Smooth muscle cell (in vitro differentiated cells): ENCODE results near the gene MKI67. TPM values are rescaled to one million over a fixed set of nuclear protein-coding genes. Genes with fewer than 3 reads are reported as not detected.

ENCODE experiments used
- DNase-seq: peaks from one replicate; lab custom pipeline; 2025; ENCODE audit not compliant: unreplicated experiment; lab: John Stamatoyannopoulos, UW
- H2AFZ ChIP-seq: fragments of 200-600 bp; sonication (generic); 2 replicates; pipeline ENCODE4 v1.6.0; 2016; ENCODE audit warnings: antibody characterized with exemption, low read depth, mild to moderate bottlenecking
- H3F3A ChIP-seq: fragments of 200-600 bp; sonication (generic); 2 replicates; pipeline ENCODE4 v1.6.0; 2017; ENCODE audit warnings: antibody characterized with exemption, low read depth
- H3K27ac ChIP-seq: fragments of 200-600 bp; sonication (generic); 2 replicates; pipeline ENCODE4 v1.5.1; 2016; ENCODE audit warnings: low read depth, mild to moderate bottlenecking
- H3K27me3 ChIP-seq: fragments of 200-600 bp; sonication (generic); 2 replicates; pipeline ENCODE4 v1.6.1; 2016; ENCODE audit warnings: low read depth, mild to moderate bottlenecking
- H3K36me3 ChIP-seq: fragments of 200-600 bp; sonication (generic); 2 replicates; pipeline ENCODE4 v1.5.1; 2016; ENCODE audit warnings: low read depth
- H3K4me1 ChIP-seq: fragments of 200-600 bp; sonication (generic); 2 replicates; pipeline ENCODE4 v1.5.1; 2016; ENCODE audit warnings: low read depth
- H3K4me2 ChIP-seq: fragments of 200-600 bp; sonication (generic); 2 replicates; pipeline ENCODE4 v1.6.0; 2016; ENCODE audit warnings: mild to moderate bottlenecking
- H3K4me3 ChIP-seq: fragments of 200-600 bp; sonication (generic); 2 replicates; pipeline ENCODE4 v1.5.1; 2016; ENCODE audit warnings: mild to moderate bottlenecking
- H3K79me2 ChIP-seq: fragments of 200-600 bp; sonication (generic); 2 replicates; pipeline ENCODE4 v1.6.0; 2016; ENCODE audit warnings: low read depth, mild to moderate bottlenecking
- H3K9ac ChIP-seq: fragments of 200-600 bp; sonication (generic); 2 replicates; pipeline ENCODE4 v1.6.0; 2016; ENCODE audit warnings: low read depth
- H3K9me3 ChIP-seq: fragments of 200-600 bp; sonication (generic); replicated peaks from 2 replicates; pipeline ENCODE4 v1.5.1; 2016; ENCODE audit warnings: low read depth
- H4K20me1 ChIP-seq: fragments of 200-600 bp; sonication (generic); 2 replicates; pipeline ENCODE4 v1.6.0; 2016; ENCODE audit warnings: low read depth
- CTCF ChIP-seq: fragments of 200-600 bp; sonication (generic); IDR thresholded peaks from 2 replicates; pipeline ENCODE4 v1.5.1; 2017; ENCODE audit warnings: borderline replicate concordance, mild to moderate bottlenecking, antibody characterized with exemption; ENCODE audit not compliant: insufficient read depth, poor library complexity, severe bottlenecking
- WGBS: methylation state at CpG from one replicate; pipeline ENCODE4 v1.1.7; 2016; ENCODE audit warnings: low lambda C conversion rate; 5-methylcytosine and 5-hydroxymethylcytosine counted together
- polyA plus RNA-seq: library from polyadenylated mRNA; unstranded; fragments of >200 nt; fragmentation: Nextera tagmentation; extraction: Ambion mirVana; gene quantifications from 2 replicates; pipeline ENCODE4 v1.2.1, GENCODE V29; 2016
- total RNA-seq: library from RNA; depleted of rRNA; stranded (reverse); fragments of >200 nt; gene quantifications from 2 replicates; pipeline ENCODE4 v1.2.3, GENCODE V29; 2014

MKI67 gene
- total and polyA plus RNA-seq, 2 experiments from 2014 or later = 7.9 to 10.8 TPM

GRCh38 chr10:128063736-128064107 is 62.5 kb downstream of the MKI67 start:
- Histone ChIP-seq H3F3A (peaks cover 10% of the 10 kb centered on the region), H2AFZ (no peak overlapping the region), H3K4me1 (peaks cover 24% of the 10 kb centered on the region), H3K27me3 (no peaks in the 10 kb centered on the region), H3K79me2 (no peaks in the 10 kb centered on the region), H3K4me2 (peak overlapping the region; percentile 10), H3K27ac (peak overlapping the region; percentile 92), H3K36me3 (no peaks in the 10 kb centered on the region), H3K9ac (peak overlapping the region; percentile 73), H4K20me1 (no peaks in the 10 kb centered on the region), H3K9me3 (no peaks in the 10 kb centered on the region), H3K4me3 (no peak overlapping the region)
- WGBS = 83% methylated on average over 7 of the region's 7 CpGs
- no peak for DNase-seq
- no peak for TF ChIP-seq CTCF

- 53% methylated on average over 19 of the region's 19 CpGs for WGBS
- H3K9me3 ChIP-seq = no peaks in the 10 kb centered on the region
- H3K9ac ChIP-seq = peak overlapping the region; percentile 73
- H3K4me1 ChIP-seq = peaks cover 24% of the 10 kb centered on the region
- H3F3A ChIP-seq = peaks cover 10% of the 10 kb centered on the region
- no peaks in the 10 kb centered on the region for H3K79me2 ChIP-seq
- no peaks in the 10 kb centered on the region for H3K36me3 ChIP-seq
- H3K27me3 ChIP-seq = no peaks in the 10 kb centered on the region
- no peak overlapping the region for H3K4me3 ChIP-seq
- H2AFZ ChIP-seq = no peak overlapping the region
- H4K20me1 ChIP-seq = no peaks in the 10 kb centered on the region
- no peak for TF ChIP-seq CTCF
- DNase-seq = no peak
- H3K4me2 ChIP-seq = peak overlapping the region; percentile 10
- H3K27ac ChIP-seq = peak overlapping the region; percentile 92
These were observed 63.2 kb downstream of the MKI67 start for GRCh38 chr10:128062881-128063563.

- Histone ChIP-seq H2AFZ (no peak overlapping the region), H3K4me1 (peaks cover 24% of the 10 kb centered on the region), H3K4me2 (peak overlapping the region; percentile 10), H3K79me2 (no peaks in the 10 kb centered on the region), H3K9me3 (no peaks in the 10 kb centered on the region), H3K27me3 (no peaks in the 10 kb centered on the region), H3K9ac (peak overlapping the region; percentile 73), H4K20me1 (no peaks in the 10 kb centered on the region), H3F3A (peaks cover 10% of the 10 kb centered on the region), H3K27ac (peak overlapping the region; percentile 92), H3K36me3 (no peaks in the 10 kb centered on the region), H3K4me3 (no peak overlapping the region)
- DNase-seq = no peak
- TF ChIP-seq CTCF = no peak
- 30% methylated on average over 11 of the region's 11 CpGs for WGBS
These were observed 63.8 kb downstream of the MKI67 start for GRCh38 chr10:128062331-128062880.
